ENCODE results near the gene USHBP1. TPM values are rescaled to one million over a fixed set of nuclear protein-coding genes. Genes with fewer than 3 reads are reported as not detected.

The USHBP1 gene
- total and polyA plus RNA-seq, 2 of the 13 experiments (the other 11 are each of a cell fraction or from before 2014, with no cell fraction given) = 0.15 to 1.5 TPM

GRCh38 chr19:17240826-17241399 lies 23.6 kb downstream of the USHBP1 start (continued):
- TF ChIP-seq ZNF687 (CRISPR knock-in tag; IDR thresholded peaks at IDR 0.05) (peak; percentile 26), GPBP1L1 (CRISPR knock-in tag; IDR thresholded peaks at IDR 0.05) (no peak), RBFOX2 (IDR thresholded peaks at IDR 0.05; ENCODE audit: low read depth, low read length) (peak; percentile 26; the same call in 1 of the 2 replicates), CBX2 (IDR thresholded peaks at IDR 0.05; ENCODE audit: low read depth, low read length) (no peak), CBX2 (CRISPR knock-in tag; IDR thresholded peaks at IDR 0.05; ENCODE audit: low read depth) (no peak), SMARCC2 (IDR thresholded peaks at IDR 0.05) (no peak), ZNF784 (CRISPR knock-in tag; IDR thresholded peaks at IDR 0.05; ENCODE audit: borderline replicate concordance) (no peak), ZMYM2 (CRISPR knock-in tag; IDR thresholded peaks at IDR 0.05) (no peak), BRCA1 (CRISPR knock-in tag; IDR thresholded peaks at IDR 0.05) (no peak), HOXA5 (CRISPR knock-in tag; IDR thresholded peaks at IDR 0.05) (no peak), CREBL2 (CRISPR knock-in tag; IDR thresholded peaks at IDR 0.05; ENCODE audit: borderline replicate concordance) (no peak), ZFP41 (CRISPR knock-in tag; IDR thresholded peaks at IDR 0.05; ENCODE audit: borderline replicate concordance) (no peak), THAP11 (CRISPR knock-in tag; IDR thresholded peaks at IDR 0.05) (no peak), GTF2F1 (IDR thresholded peaks at IDR 0.05; ENCODE audit: low read length) (no peak), ZEB1 (IDR thresholded peaks at IDR 0.05; ENCODE audit: insufficient replicate concordance, low read depth) (no peak), ZNF709 (CRISPR knock-in tag; IDR thresholded peaks at IDR 0.05) (0 out of 2 replicates have a peak, but pooled peaks have one; percentile 2), ZNF354B (CRISPR knock-in tag; IDR thresholded peaks at IDR 0.05) (no peak), HNRNPK (IDR thresholded peaks at IDR 0.05; ENCODE audit: low read depth, low read length, poor library complexity, severe bottlenecking) (no peak), ISX (CRISPR knock-in tag; conservative IDR thresholded peaks at IDR 0.05) (no peak), TIGD3 (CRISPR knock-in tag; IDR thresholded peaks at IDR 0.05; ENCODE audit: borderline replicate concordance) (no peak), ZNF569 (CRISPR knock-in tag; IDR thresholded peaks at IDR 0.05; ENCODE audit: borderline replicate concordance) (no peak), ZNF256 (CRISPR knock-in tag; conservative IDR thresholded peaks at IDR 0.05) (no peak), RBM39 (IDR thresholded peaks at IDR 0.05; ENCODE audit: low read depth, low read length, poor library complexity, severe bottlenecking) (no peak), POLR2AphosphoS5 (IDR thresholded peaks at IDR 0.05; ENCODE audit: low read depth, low read length) (0 out of 2 replicates have a peak, but pooled peaks have one; percentile 10)

Measured in HepG2 (cell line).